Dendritic cell treated with granulocyte-macrophage colony-stimulating factor and Interleukin-4, amounts not matched to agents 40 ng/mL and 50 ng/mL, for 4 days (primary cell): ENCODE results near the gene IFNL1.
"Not testable (repeated sequence)": the region's sequence is repeated elsewhere in the genome, so short reads cannot be mapped to it uniquely, and the experiment has no call there.

Experiments used
- H3K27ac Mint-ChIP-seq: one replicate; pipeline ENCODE4 v1.8.0; 2022; ENCODE audit warnings: mild to moderate bottlenecking, mixed read lengths
- H3K27me3 Mint-ChIP-seq: one replicate; pipeline ENCODE4 v1.8.0; 2022; ENCODE audit warnings: mild to moderate bottlenecking, mixed read lengths
- H3K36me3 Mint-ChIP-seq: one replicate; pipeline ENCODE4 v1.8.0; 2022; ENCODE audit warnings: low read depth, mixed read lengths
- H3K4me1 Mint-ChIP-seq: one replicate; pipeline ENCODE4 v1.8.0; 2022; ENCODE audit warnings: low read depth, mixed read lengths
- H3K4me3 Mint-ChIP-seq: one replicate; pipeline ENCODE4 v1.8.0; 2022; ENCODE audit warnings: mild to moderate bottlenecking, moderate library complexity, mixed read lengths
- H3K9me3 Mint-ChIP-seq: one replicate; pipeline ENCODE4 v1.8.0; 2022; ENCODE audit warnings: mixed read lengths
- intact Hi-C: fragments of 100-400 bp; cut with micrococcal nuclease; formaldehyde crosslinking; loops from one replicate; pipeline ENCODE4 v1.15.0; 2022

The IFNL1 gene

GRCh38 chr19:39308531-39309304, 12.5 kb downstream of the IFNL1 start:
- intact Hi-C loops = no loop called here
- H3K4me1 Mint-ChIP-seq = peaks cover 20% of the 10 kb centered on the region
- no peaks in the 10 kb centered on the region for H3K9me3 Mint-ChIP-seq
- H3K4me3 Mint-ChIP-seq = no peak overlapping the region
- peaks cover 64% of the 10 kb centered on the region for H3K36me3 Mint-ChIP-seq
- peaks cover 7% of the 10 kb centered on the region for H3K27me3 Mint-ChIP-seq
- H3K27ac Mint-ChIP-seq = no peak overlapping the region

GRCh38 chr19:39309305-39309670, 13.1 kb downstream of the IFNL1 start:
- intact Hi-C loops, H3K27me3 Mint-ChIP-seq, H3K9me3 Mint-ChIP-seq, H3K4me3 Mint-ChIP-seq, H3K27ac Mint-ChIP-seq: not testable (repeated sequence)
- Mint-ChIP-seq H3K36me3 (peaks cover 70% of the 10 kb centered on the region), H3K4me1 (peaks cover 20% of the 10 kb centered on the region)

GRCh38 chr19:39310558-39311311, 14.5 kb downstream of the IFNL1 start:
- intact Hi-C loops = no loop called here
- H3K4me1 Mint-ChIP-seq = peaks cover 14% of the 10 kb centered on the region
- H3K27me3 Mint-ChIP-seq = no peaks in the 10 kb centered on the region
- H3K9me3 Mint-ChIP-seq = no peaks in the 10 kb centered on the region
- peak overlapping the region; percentile 45 for H3K27ac Mint-ChIP-seq
- peak overlapping the region; percentile 48 for H3K4me3 Mint-ChIP-seq
- H3K36me3 Mint-ChIP-seq = peaks cover 82% of the 10 kb centered on the region

GRCh38 chr19:39314016-39314728, 18.0 kb downstream of the IFNL1 start:
- intact Hi-C loops = no loop called here
- H3K4me3 Mint-ChIP-seq = no peak overlapping the region
- no peaks in the 10 kb centered on the region for H3K9me3 Mint-ChIP-seq
- H3K27me3 Mint-ChIP-seq = peaks cover 2% of the 10 kb centered on the region
- peaks cover 78% of the 10 kb centered on the region for H3K36me3 Mint-ChIP-seq
- H3K27ac Mint-ChIP-seq = no peak overlapping the region
- H3K4me1 Mint-ChIP-seq = peaks cover 27% of the 10 kb centered on the region

GRCh38 chr19:39315933-39316332, 19.7 kb downstream of the IFNL1 start:
- H3K4me3 Mint-ChIP-seq = no peak overlapping the region
- peaks cover 68% of the 10 kb centered on the region for H3K36me3 Mint-ChIP-seq
- peaks cover 24% of the 10 kb centered on the region for H3K4me1 Mint-ChIP-seq
- intact Hi-C loops = no loop called here
- H3K9me3 Mint-ChIP-seq = no peaks in the 10 kb centered on the region
- H3K27ac Mint-ChIP-seq = no peak overlapping the region
- H3K27me3 Mint-ChIP-seq = peaks cover 15% of the 10 kb centered on the region

- Mint-ChIP-seq H3K27ac (no peak overlapping the region), H3K4me1 (peaks cover 27% of the 10 kb centered on the region), H3K4me3 (no peak overlapping the region), H3K9me3 (no peaks in the 10 kb centered on the region), H3K36me3 (peaks cover 60% of the 10 kb centered on the region), H3K27me3 (peaks cover 23% of the 10 kb centered on the region)
- intact Hi-C loops = no loop called here
Observed at GRCh38 chr19:39316627-39317321, 20.6 kb downstream of the IFNL1 start.

GRCh38 chr19:39317476-39317875, 21.3 kb downstream of the IFNL1 start:
- Mint-ChIP-seq H3K27ac (no peak overlapping the region), H3K4me1 (peaks cover 28% of the 10 kb centered on the region), H3K36me3 (peaks cover 53% of the 10 kb centered on the region), H3K9me3 (no peaks in the 10 kb centered on the region), H3K4me3 (no peak overlapping the region), H3K27me3 (peaks cover 30% of the 10 kb centered on the region)
- intact Hi-C loops = no loop called here

- Mint-ChIP-seq H3K27ac (no peak overlapping the region), H3K36me3 (peaks cover 47% of the 10 kb centered on the region), H3K4me3 (no peak overlapping the region), H3K4me1 (peaks cover 28% of the 10 kb centered on the region), H3K9me3 (no peaks in the 10 kb centered on the region), H3K27me3 (peaks cover 35% of the 10 kb centered on the region)
- intact Hi-C loops = no loop called here
Observed at GRCh38 chr19:39318071-39318470, 21.9 kb downstream of the IFNL1 start.

GRCh38 chr19:39318690-39319089, 22.5 kb downstream of the IFNL1 start:
- H3K4me1 Mint-ChIP-seq = peaks cover 28% of the 10 kb centered on the region
- H3K9me3 Mint-ChIP-seq = no peaks in the 10 kb centered on the region
- H3K27ac Mint-ChIP-seq = no peak overlapping the region
- H3K36me3 Mint-ChIP-seq = peaks cover 42% of the 10 kb centered on the region
- peaks cover 35% of the 10 kb centered on the region for H3K27me3 Mint-ChIP-seq
- intact Hi-C loops = no loop called here
- no peak overlapping the region for H3K4me3 Mint-ChIP-seq

- H3K9me3 Mint-ChIP-seq = no peaks in the 10 kb centered on the region
- H3K27me3 Mint-ChIP-seq = peaks cover 35% of the 10 kb centered on the region
- intact Hi-C loops = no loop called here
- peaks cover 36% of the 10 kb centered on the region for H3K36me3 Mint-ChIP-seq
- peaks cover 33% of the 10 kb centered on the region for H3K4me1 Mint-ChIP-seq
- peak overlapping the region; percentile 48 for H3K27ac Mint-ChIP-seq
- peak overlapping the region; percentile 82 for H3K4me3 Mint-ChIP-seq
Observed at GRCh38 chr19:39319098-39319891, 23.1 kb downstream of the IFNL1 start.

GRCh38 chr19:39319892-39320248, 23.7 kb downstream of the IFNL1 start:
- intact Hi-C loops = no loop called here

GRCh38 chr19:39321117-39321831, 25.1 kb downstream of the IFNL1 start:
- peaks cover 35% of the 10 kb centered on the region for H3K27me3 Mint-ChIP-seq
- peaks cover 41% of the 10 kb centered on the region for H3K4me1 Mint-ChIP-seq
- H3K27ac Mint-ChIP-seq = peak overlapping the region; percentile 48
- intact Hi-C loops = no loop called here
- H3K36me3 Mint-ChIP-seq = peaks cover 32% of the 10 kb centered on the region
- H3K9me3 Mint-ChIP-seq = no peaks in the 10 kb centered on the region
- H3K4me3 Mint-ChIP-seq = peak overlapping the region; percentile 76

More at GRCh38 chr19:39319892-39320248, 23.7 kb downstream of the IFNL1 start:
- Mint-ChIP-seq H3K4me3 (peak overlapping the region; percentile 82), H3K27ac (peak overlapping the region; percentile 48), H3K4me1 (peaks cover 34% of the 10 kb centered on the region), H3K36me3 (peaks cover 30% of the 10 kb centered on the region), H3K27me3 (peaks cover 35% of the 10 kb centered on the region), H3K9me3 (no peaks in the 10 kb centered on the region)

- H3K27ac Mint-ChIP-seq = peak overlapping the region; percentile 48
- peaks cover 35% of the 10 kb centered on the region for H3K27me3 Mint-ChIP-seq
- peaks cover 32% of the 10 kb centered on the region for H3K36me3 Mint-ChIP-seq
- peaks cover 43% of the 10 kb centered on the region for H3K4me1 Mint-ChIP-seq
- intact Hi-C loops = no loop called here
- no peaks in the 10 kb centered on the region for H3K9me3 Mint-ChIP-seq
- H3K4me3 Mint-ChIP-seq = peak overlapping the region; percentile 76
Observed at GRCh38 chr19:39321832-39322176, 25.6 kb downstream of the IFNL1 start.
